Stimulated activated CD8-positive, alpha-beta memory T cell treated with anti-CD3 and anti-CD28 coated beads, Interleukin-15, amount 100 ng/mL, for 48 hours (primary cell): ENCODE measurements around the gene UCP2.
"Not testable (repeated sequence)": the region's sequence is repeated elsewhere in the genome, so short reads cannot be mapped to it uniquely, and the experiment has no call there.

Experiments
- DNase-seq, 2 donors: peaks; one replicate each; pipeline ENCODE4 v3.0.0-alpha.2; 2020; ENCODE audit warnings: low read depth in 2 of 2

The UCP2 gene

GRCh38 chr11:73946798-73947458, 35.7 kb downstream of the UCP2 start:
- no peak for DNase-seq

- DNase-seq: no peak
Measured at GRCh38 chr11:73945396-73945795, 37.2 kb downstream of the UCP2 start.

- no peak for DNase-seq
Measured at GRCh38 chr11:73944901-73945300, 37.7 kb downstream of the UCP2 start.

- DNase-seq: no peak
Measured at GRCh38 chr11:73944085-73944484, 38.6 kb downstream of the UCP2 start.

GRCh38 chr11:73942010-73942409, 40.6 kb downstream of the UCP2 start:
- no peak for DNase-seq

GRCh38 chr11:73940801-73941570, 41.7 kb downstream of the UCP2 start:
- no peak for DNase-seq

GRCh38 chr11:73939096-73939495, 43.5 kb downstream of the UCP2 start:
- DNase-seq: no peak

- not testable (repeated sequence) for DNase-seq
Measured at GRCh38 chr11:73936047-73936446, 46.6 kb downstream of the UCP2 start.

- no peak for DNase-seq
Measured at GRCh38 chr11:73932781-73933180, 49.9 kb downstream of the UCP2 start.

GRCh38 chr11:73931951-73932350, 50.7 kb downstream of the UCP2 start:
- DNase-seq: no peak

- DNase-seq: no peak
Measured at GRCh38 chr11:73931039-73931645, 51.5 kb downstream of the UCP2 start.

GRCh38 chr11:73929388-73929787, 53.3 kb downstream of the UCP2 start:
- DNase-seq: no peak
